Activated CD4-positive, alpha-beta memory T cell treated with anti-CD3 and anti-CD28 coated beads for 36 hours (primary cell): ENCODE results near the gene GRM7. TPM values are rescaled to one million over a fixed set of nuclear protein-coding genes. Genes with fewer than 3 reads are reported as not detected.

ENCODE experiments used
- CTCF ChIA-PET: fragments of 350-600 bp; sonication (Branson Sonifier 250); formaldehyde crosslinking; loops from one replicate; lab custom pipeline; 2021; ENCODE audit warnings: antibody characterized with exemption, inconsistent platforms; lab: Charles Lee
- POLR2A ChIA-PET: fragments of 350-600 bp; sonication (Branson Sonifier 250); formaldehyde crosslinking; loops from one replicate; lab custom pipeline; 2021; ENCODE audit warnings: antibody characterized with exemption; lab: Charles Lee
- DNase-seq: peaks from one replicate; pipeline ENCODE4 v3.0.0-alpha.2; 2020
- H3K27ac Mint-ChIP-seq: one replicate; pipeline ENCODE4 v1.8.0; 2021; ENCODE audit warnings: mixed read lengths
- H3K27me3 Mint-ChIP-seq: one replicate; pipeline ENCODE4 v1.8.0; 2021; ENCODE audit warnings: mixed read lengths
- H3K36me3 Mint-ChIP-seq: one replicate; pipeline ENCODE4 v1.8.0; 2021; ENCODE audit warnings: mixed read lengths
- H3K4me1 Mint-ChIP-seq: one replicate; pipeline ENCODE4 v1.8.0; 2021; ENCODE audit warnings: low read depth, mixed read lengths
- H3K4me3 Mint-ChIP-seq: one replicate; pipeline ENCODE4 v1.8.0; 2021; ENCODE audit warnings: mild to moderate bottlenecking, mixed read lengths
- H3K9me3 Mint-ChIP-seq: one replicate; pipeline ENCODE4 v1.8.0; 2021; ENCODE audit warnings: mixed read lengths
- intact Hi-C: fragments of 100-400 bp; cut with micrococcal nuclease; formaldehyde crosslinking; loops from one replicate; pipeline ENCODE4 v1.15.1; 2023
- total RNA-seq, 2 experiments: library from RNA; stranded (reverse); gene quantifications; one replicate each; pipeline ENCODE4 v1.2.3, GENCODE V29; 2021

The GRM7 gene
- total RNA-seq, 2 experiments from 2014 or later: not detected

DNA sequence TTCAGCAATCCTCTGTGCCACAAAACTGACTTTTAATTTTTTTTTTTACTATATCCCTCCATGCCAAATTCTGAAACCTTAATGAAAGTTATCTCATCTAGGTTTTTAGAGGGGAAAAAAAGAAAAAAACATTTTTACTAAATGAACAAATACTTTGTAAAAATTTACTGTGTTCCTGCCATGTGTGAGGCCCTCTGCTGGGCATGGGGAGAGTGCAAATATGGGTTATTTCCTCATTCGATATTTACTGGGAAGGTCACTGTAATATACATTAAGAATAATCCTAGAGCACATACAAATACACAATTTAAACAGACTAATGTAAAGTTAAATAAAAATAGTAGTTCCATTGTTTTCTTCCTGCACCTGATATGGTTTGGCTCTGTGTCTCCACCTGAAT lies 215.0 kb downstream of the GRM7 start:
- H3K27ac Mint-ChIP-seq: no peak overlapping the region
- ChIA-PET CTCF (no interaction called here), POLR2A (no interaction called here)
- DNase-seq: no peak
- no peaks in the 10 kb centered on the region for H3K27me3 Mint-ChIP-seq
- H3K4me1 Mint-ChIP-seq: no peaks in the 10 kb centered on the region
- H3K9me3 Mint-ChIP-seq: peaks cover 4% of the 10 kb centered on the region
- no peaks in the 10 kb centered on the region for H3K36me3 Mint-ChIP-seq
- intact Hi-C loops: no loop called here
- H3K4me3 Mint-ChIP-seq: no peak overlapping the region

DNA sequence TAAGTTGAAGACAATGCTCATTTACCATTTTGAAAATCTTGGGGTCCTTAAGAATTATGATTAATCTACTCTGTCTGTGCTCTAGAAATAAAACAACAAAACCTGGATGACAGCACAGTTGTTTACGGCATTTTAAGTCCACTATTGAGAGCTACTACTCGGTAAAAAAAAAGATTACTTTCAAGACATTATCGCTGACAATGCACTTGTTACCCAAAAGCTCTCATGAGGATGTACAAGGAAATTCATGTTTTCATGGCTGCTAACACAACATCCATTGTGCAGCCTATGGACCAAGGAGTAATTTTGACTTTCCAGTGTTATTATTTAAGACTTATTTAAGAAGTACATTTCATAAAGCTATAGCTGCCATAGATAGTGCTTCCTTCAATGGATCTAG lies 221.3 kb downstream of the GRM7 start:
- intact Hi-C loops: no loop called here
- H3K27me3 Mint-ChIP-seq: no peaks in the 10 kb centered on the region
- no peaks in the 10 kb centered on the region for H3K4me1 Mint-ChIP-seq
- ChIA-PET POLR2A (no interaction called here), CTCF (no interaction called here)
- no peak overlapping the region for H3K27ac Mint-ChIP-seq
- H3K36me3 Mint-ChIP-seq: no peaks in the 10 kb centered on the region
- H3K9me3 Mint-ChIP-seq: peaks cover under 1% of the 10 kb centered on the region
- no peak for DNase-seq
- no peak overlapping the region for H3K4me3 Mint-ChIP-seq

DNA sequence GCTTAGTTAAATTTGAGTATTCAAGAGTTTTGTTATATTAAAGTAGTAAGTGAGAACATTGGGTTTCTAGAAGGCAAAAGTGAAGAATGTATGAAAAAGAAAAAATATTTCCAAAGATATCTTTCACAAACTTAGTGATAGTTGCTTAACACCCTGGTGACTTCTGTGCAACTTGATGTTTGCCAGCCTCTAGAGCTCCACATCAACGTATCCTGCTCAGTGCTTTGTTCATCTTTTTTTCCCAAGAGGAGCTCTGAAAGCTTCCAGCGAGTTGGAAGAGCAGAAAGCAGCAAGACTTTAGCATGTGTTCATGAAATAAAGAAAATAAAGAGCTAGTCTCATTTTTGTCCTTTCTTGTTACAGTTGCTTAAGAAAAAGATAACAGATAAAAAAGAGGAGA lies 225.5 kb downstream of the GRM7 start:
- no peak for DNase-seq
- intact Hi-C loops: no loop called here
- H3K9me3 Mint-ChIP-seq: no peaks in the 10 kb centered on the region
- no peaks in the 10 kb centered on the region for H3K36me3 Mint-ChIP-seq
- H3K4me1 Mint-ChIP-seq: no peaks in the 10 kb centered on the region
- ChIA-PET CTCF (no interaction called here), POLR2A (no interaction called here)
- no peak overlapping the region for H3K27ac Mint-ChIP-seq
- H3K27me3 Mint-ChIP-seq: no peaks in the 10 kb centered on the region
- H3K4me3 Mint-ChIP-seq: no peak overlapping the region

DNA sequence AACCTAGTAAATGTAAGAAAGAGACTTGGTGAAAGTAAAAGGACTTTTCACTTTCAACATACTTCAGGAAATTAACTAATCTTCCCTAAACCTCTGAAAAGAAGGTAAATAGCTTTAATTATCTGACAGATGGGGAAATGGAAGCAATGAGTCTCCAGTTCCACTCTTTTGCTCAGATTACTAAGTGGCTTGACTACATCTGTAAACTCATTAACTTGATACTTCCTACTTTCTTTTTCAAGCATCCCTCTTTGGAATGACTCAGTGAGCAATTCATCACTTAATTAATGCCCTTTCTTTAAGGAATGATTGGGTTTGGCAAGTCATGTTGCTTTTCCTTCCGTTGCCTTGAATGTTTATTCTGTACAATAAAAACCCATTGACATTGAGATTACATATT lies 234.2 kb downstream of the GRM7 start:
- H3K4me1 Mint-ChIP-seq: no peaks in the 10 kb centered on the region
- intact Hi-C loops: no loop called here
- no peaks in the 10 kb centered on the region for H3K27me3 Mint-ChIP-seq

DNA sequence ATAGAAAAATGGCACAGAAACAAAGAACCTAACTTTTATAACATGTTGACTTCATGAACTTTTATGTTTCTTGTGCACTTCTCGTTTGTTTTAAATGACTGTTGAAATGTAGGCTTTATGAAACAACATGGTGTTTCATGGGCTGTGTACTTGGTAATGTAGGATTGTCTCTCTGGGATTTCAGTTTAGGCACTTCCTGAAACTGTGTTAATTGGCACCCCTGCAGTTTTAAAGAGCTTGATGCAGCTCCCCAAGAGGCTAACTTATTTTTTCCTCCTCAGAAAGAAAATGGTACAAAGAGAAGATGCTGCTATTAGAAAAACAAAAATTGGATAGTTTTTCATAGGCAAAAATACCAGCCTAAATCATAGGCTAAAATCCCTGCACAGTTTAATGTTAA lies 239.2 kb downstream of the GRM7 start:
- H3K36me3 Mint-ChIP-seq: no peaks in the 10 kb centered on the region
- no peaks in the 10 kb centered on the region for H3K27me3 Mint-ChIP-seq
- DNase-seq: no peak
- H3K4me1 Mint-ChIP-seq: no peaks in the 10 kb centered on the region
- no peak overlapping the region for H3K4me3 Mint-ChIP-seq
- no peak overlapping the region for H3K27ac Mint-ChIP-seq
- intact Hi-C loops: no loop called here
- ChIA-PET POLR2A (no interaction called here), CTCF (no interaction called here)
- peaks cover 9% of the 10 kb centered on the region for H3K9me3 Mint-ChIP-seq

More for the DNA sequence above, 234.2 kb downstream of the GRM7 start:
- POLR2A ChIA-PET: no interaction called here
- H3K4me3 Mint-ChIP-seq: no peak overlapping the region
- CTCF ChIA-PET: no interaction called here
- no peaks in the 10 kb centered on the region for H3K36me3 Mint-ChIP-seq
- H3K9me3 Mint-ChIP-seq: peaks cover 6% of the 10 kb centered on the region
- no peak for DNase-seq
- no peak overlapping the region for H3K27ac Mint-ChIP-seq

DNA sequence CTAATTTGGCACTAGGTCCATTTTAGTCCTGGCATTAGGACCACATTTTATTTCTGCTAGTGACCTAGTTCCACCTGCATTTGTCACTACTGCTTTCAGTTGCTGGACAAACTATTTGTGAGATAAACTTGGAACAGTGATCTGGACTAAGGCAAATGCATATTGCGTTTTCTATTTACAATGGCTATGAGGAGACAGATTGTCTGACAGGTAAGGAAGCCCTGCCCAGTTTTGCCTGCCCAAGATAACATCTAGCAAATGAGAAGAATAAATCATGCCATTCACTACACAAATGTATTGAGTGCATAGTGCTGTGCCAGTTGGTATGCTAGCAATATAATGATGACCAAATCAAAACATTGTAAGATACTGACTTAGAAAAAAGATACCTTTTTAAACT lies 245.7 kb downstream of the GRM7 start:
- ChIA-PET POLR2A (no interaction called here), CTCF (no interaction called here)
- H3K4me1 Mint-ChIP-seq: no peaks in the 10 kb centered on the region
- H3K9me3 Mint-ChIP-seq: peaks cover 4% of the 10 kb centered on the region
- H3K36me3 Mint-ChIP-seq: no peaks in the 10 kb centered on the region
- no peak overlapping the region for H3K4me3 Mint-ChIP-seq
- H3K27me3 Mint-ChIP-seq: no peaks in the 10 kb centered on the region
- H3K27ac Mint-ChIP-seq: no peak overlapping the region
- no peak for DNase-seq
- intact Hi-C loops: no loop called here

- H3K36me3 Mint-ChIP-seq: no peaks in the 10 kb centered on the region
- POLR2A ChIA-PET: no interaction called here
- H3K4me1 Mint-ChIP-seq: no peaks in the 10 kb centered on the region
- no peak overlapping the region for H3K4me3 Mint-ChIP-seq
- CTCF ChIA-PET: no interaction called here
- DNase-seq: no peak
- intact Hi-C loops: no loop called here
- no peak overlapping the region for H3K27ac Mint-ChIP-seq
- H3K27me3 Mint-ChIP-seq: no peaks in the 10 kb centered on the region
- H3K9me3 Mint-ChIP-seq: peaks cover 2% of the 10 kb centered on the region
Observed at GRCh38 chr3:7112523-7113056, 251.7 kb downstream of the GRM7 start.

DNA sequence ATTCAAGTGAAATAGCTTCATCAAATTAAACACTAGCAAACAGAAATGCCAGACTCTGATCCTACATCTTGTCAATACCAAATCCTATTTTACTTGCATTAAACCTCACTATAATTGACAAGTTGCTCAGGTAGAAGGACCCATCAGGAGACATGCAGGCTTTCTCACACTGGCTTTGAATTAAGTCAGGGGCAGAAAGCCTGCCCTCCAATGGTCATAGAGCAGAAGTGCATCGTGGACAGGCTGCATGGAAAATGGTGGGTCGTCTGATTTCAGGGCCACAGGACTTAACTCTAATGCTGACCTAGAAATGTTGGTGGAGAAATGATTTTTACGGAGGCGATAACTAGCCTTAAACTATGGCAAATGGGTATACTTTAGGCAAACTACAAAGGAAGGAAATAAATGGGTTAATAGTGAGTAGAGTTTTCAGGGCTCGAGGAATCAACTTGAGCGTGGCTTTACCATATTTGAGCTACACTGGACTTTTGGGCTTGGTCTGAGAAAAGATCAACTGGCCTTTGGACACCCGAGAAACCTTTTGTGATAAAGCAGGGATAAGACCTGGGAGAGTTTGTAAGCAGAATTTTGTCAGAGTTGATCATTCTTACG lies 283.9 kb downstream of the GRM7 start:
- Mint-ChIP-seq H3K4me3 (no peak overlapping the region), H3K9me3 (no peaks in the 10 kb centered on the region), H3K36me3 (no peaks in the 10 kb centered on the region), H3K4me1 (no peaks in the 10 kb centered on the region), H3K27ac (no peak overlapping the region), H3K27me3 (no peaks in the 10 kb centered on the region)
- POLR2A ChIA-PET: no interaction called here
- DNase-seq: no peak
- CTCF ChIA-PET: no interaction called here
- intact Hi-C loops: loop anchor here (10.0 kb wide), 1 partner anchor 1840 kb away; no protein-coding TSS in a partner anchor

GRCh38 chr3:7146529-7146928 lies 285.6 kb downstream of the GRM7 start:
- ChIA-PET POLR2A (no interaction called here), CTCF (interaction anchor here (0.6 kb wide), 1 partner anchor 235 kb away, joined by 3 read pairs; no protein-coding TSS in a partner anchor)
- H3K4me1 Mint-ChIP-seq: no peaks in the 10 kb centered on the region
- no peaks in the 10 kb centered on the region for H3K9me3 Mint-ChIP-seq
- intact Hi-C loops: loop anchor here (10.0 kb wide), 1 partner anchor 1842 kb away; no protein-coding TSS in a partner anchor
- H3K27me3 Mint-ChIP-seq: no peaks in the 10 kb centered on the region
- no peaks in the 10 kb centered on the region for H3K36me3 Mint-ChIP-seq
- no peak overlapping the region for H3K27ac Mint-ChIP-seq
- DNase-seq: no peak
- H3K4me3 Mint-ChIP-seq: no peak overlapping the region

GRCh38 chr3:7158516-7158915 lies 297.6 kb downstream of the GRM7 start:
- H3K9me3 Mint-ChIP-seq: no peaks in the 10 kb centered on the region
- intact Hi-C loops: no loop called here
- no peak for DNase-seq
- ChIA-PET POLR2A (no interaction called here), CTCF (interaction anchor here (1.2 kb wide), 1 partner anchor 9 kb away, joined by 4 read pairs; no protein-coding TSS in a partner anchor)
- H3K36me3 Mint-ChIP-seq: no peaks in the 10 kb centered on the region
- H3K4me1 Mint-ChIP-seq: no peaks in the 10 kb centered on the region
- no peak overlapping the region for H3K4me3 Mint-ChIP-seq
- no peaks in the 10 kb centered on the region for H3K27me3 Mint-ChIP-seq
- no peak overlapping the region for H3K27ac Mint-ChIP-seq

GRCh38 chr3:7160689-7161088 lies 299.8 kb downstream of the GRM7 start:
- Mint-ChIP-seq H3K4me1 (no peaks in the 10 kb centered on the region), H3K4me3 (no peak overlapping the region), H3K27ac (no peak overlapping the region), H3K27me3 (no peaks in the 10 kb centered on the region), H3K36me3 (no peaks in the 10 kb centered on the region), H3K9me3 (no peaks in the 10 kb centered on the region)
- POLR2A ChIA-PET: no interaction called here
- intact Hi-C loops: no loop called here
- no peak for DNase-seq
- CTCF ChIA-PET: no interaction called here

- H3K4me1 Mint-ChIP-seq: no peaks in the 10 kb centered on the region
- no peaks in the 10 kb centered on the region for H3K36me3 Mint-ChIP-seq
- no peak overlapping the region for H3K4me3 Mint-ChIP-seq
- ChIA-PET POLR2A (no interaction called here), CTCF (no interaction called here)
- peaks cover under 1% of the 10 kb centered on the region for H3K9me3 Mint-ChIP-seq
- H3K27ac Mint-ChIP-seq: no peak overlapping the region
- intact Hi-C loops: no loop called here
- H3K27me3 Mint-ChIP-seq: no peaks in the 10 kb centered on the region
- DNase-seq: no peak
Observed at GRCh38 chr3:7166460-7166859, 305.5 kb downstream of the GRM7 start.

- Mint-ChIP-seq H3K27ac (no peak overlapping the region), H3K4me3 (no peak overlapping the region), H3K27me3 (no peaks in the 10 kb centered on the region), H3K36me3 (no peaks in the 10 kb centered on the region), H3K4me1 (no peaks in the 10 kb centered on the region), H3K9me3 (peaks cover 2% of the 10 kb centered on the region)
- POLR2A ChIA-PET: no interaction called here
- intact Hi-C loops: no loop called here
- CTCF ChIA-PET: no interaction called here
- no peak for DNase-seq
Observed at GRCh38 chr3:7171493-7171892, 310.6 kb downstream of the GRM7 start.
